OCI-LY1 (cell line): Measurements from ENCODE around the gene PFKFB2.

Experiments used
- CTCF ChIP-seq: fragments of 200-600 bp; sonication (generic), shearing (Covaris generic); IDR thresholded peaks from 2 replicates; pipeline ENCODE4 v1.5.1; 2017; ENCODE audit warnings: mild to moderate bottlenecking, antibody characterized with exemption, low read length, moderate library complexity, mixed read lengths
- EZH2 ChIP-seq: fragments of 200-600 bp; sonication (generic), shearing (Covaris generic); IDR thresholded peaks from 2 replicates; pipeline ENCODE4 v1.8.0; 2017; ENCODE audit warnings: borderline replicate concordance, mixed run types, mild to moderate bottlenecking, antibody characterized with exemption, low read length, moderate library complexity, mixed read lengths

- TF ChIP-seq CTCF (no peak), EZH2 (no peak)
These were observed 20.5 kb upstream of the PFKFB2 start, which contains the start of gene C1orf116 for GRCh38 chr1:207032528-207033017.
